Heart left ventricle (tissue), 13 donors: ENCODE measurements around the gene ERMP1.

Source experiments
- POLR2A ChIP-seq, 2 donors: fragments of 450-650 bp; IDR thresholded peaks; one replicate each; pipeline ENCODE4 v1.6.1; 2017; ENCODE audit warnings: antibody characterized with exemption in 2 of 2, mild to moderate bottlenecking in 2 of 2, moderate library complexity in 2 of 2
- TF ChIP-seq, protein P1 (sequence below), 12 donors: fragments of 200-600 bp; sonication (generic) in 4 of 12; IDR thresholded peaks; one replicate each; pipeline versions ENCODE4 v1.5.0 to v1.8.0; 2018 to 2022; ENCODE audit warnings: antibody characterized with exemption in 12 of 12, mild to moderate bottlenecking in 5 of 12
- donor health status: ischemic (EF 13 %, LVEDD 7.1; RV severe dilation, severe dysfunction).
- donor health status: DM: no; HTN: yes; CAD: no.
- donor health status: DM: no; HTN: no; CAD: no.
- donor health status: ischemic (EF 25% LVEDD 6.9; RV normal size, moderate dysfunction).
- donor health status: ischemic (EF 25% LVEDD 5.7; RV mildly dilated, moderate dysfunction).
- donor health status: ischemic (EF 35%, LVEDD 5.7; RV mildly dilated, moderate dysfunction).
- donor health status: nonischemic (EF 11% LVEDD 7.7; RV severe dilation, severe dysfunction).
- donor health status: DM: yes; HTN: yes; CAD: no.
- donor health status: PGD.
- donor health status: ischemic (EF 29% LVEDD 5.4; RV normal size, mild dysfunction).
- donor health status: nonischemic (EF 23%, LVEDD 6.1; RV moderate dilation, normal function).

DNA sequence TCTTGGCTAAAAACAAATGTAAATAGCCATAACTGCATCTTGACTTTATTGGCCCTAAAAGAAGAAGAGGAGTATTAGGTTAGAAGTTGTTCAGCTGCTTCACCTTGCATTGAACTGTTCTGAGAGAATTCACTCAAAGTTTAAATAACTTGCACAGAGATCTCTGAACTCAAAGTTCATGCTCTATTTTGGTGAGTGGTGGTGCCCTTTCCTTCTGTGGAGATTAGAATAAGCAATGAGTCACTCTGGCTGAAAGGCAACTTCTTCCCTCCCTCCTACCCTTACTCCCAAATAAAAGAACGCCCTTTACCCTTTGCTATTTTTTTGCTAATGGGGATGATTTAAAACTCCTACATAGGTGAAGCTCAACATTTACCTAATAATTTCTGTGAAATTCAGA lies 48.9 kb downstream of the ERMP1 start:
- TF ChIP-seq, protein P1, sequence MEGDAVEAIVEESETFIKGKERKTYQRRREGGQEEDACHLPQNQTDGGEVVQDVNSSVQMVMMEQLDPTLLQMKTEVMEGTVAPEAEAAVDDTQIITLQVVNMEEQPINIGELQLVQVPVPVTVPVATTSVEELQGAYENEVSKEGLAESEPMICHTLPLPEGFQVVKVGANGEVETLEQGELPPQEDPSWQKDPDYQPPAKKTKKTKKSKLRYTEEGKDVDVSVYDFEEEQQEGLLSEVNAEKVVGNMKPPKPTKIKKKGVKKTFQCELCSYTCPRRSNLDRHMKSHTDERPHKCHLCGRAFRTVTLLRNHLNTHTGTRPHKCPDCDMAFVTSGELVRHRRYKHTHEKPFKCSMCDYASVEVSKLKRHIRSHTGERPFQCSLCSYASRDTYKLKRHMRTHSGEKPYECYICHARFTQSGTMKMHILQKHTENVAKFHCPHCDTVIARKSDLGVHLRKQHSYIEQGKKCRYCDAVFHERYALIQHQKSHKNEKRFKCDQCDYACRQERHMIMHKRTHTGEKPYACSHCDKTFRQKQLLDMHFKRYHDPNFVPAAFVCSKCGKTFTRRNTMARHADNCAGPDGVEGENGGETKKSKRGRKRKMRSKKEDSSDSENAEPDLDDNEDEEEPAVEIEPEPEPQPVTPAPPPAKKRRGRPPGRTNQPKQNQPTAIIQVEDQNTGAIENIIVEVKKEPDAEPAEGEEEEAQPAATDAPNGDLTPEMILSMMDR (IDR thresholded peaks at IDR 0.05), result no peak
- no peak for TF ChIP-seq POLR2A (IDR thresholded peaks at IDR 0.05)
